Activated CD4-positive, CD25-positive, alpha-beta regulatory T cell treated with anti-CD3 and anti-CD28 coated beads, Interleukin-2, amount 50 U/mL, for 72 hours (primary cell): ENCODE results near the gene UHMK1.

Experiments used
- DNase-seq: peaks from one replicate; pipeline ENCODE4 v3.0.0; 2021

Gene UHMK1

GRCh38 chr1:162530988-162531319 is 33.3 kb downstream of the UHMK1 start:
- no peak for DNase-seq

- no peak for DNase-seq
These were observed 37.9 kb downstream of the UHMK1 start for GRCh38 chr1:162535501-162535900.

GRCh38 chr1:162536511-162536910 is 38.9 kb downstream of the UHMK1 start:
- no peak for DNase-seq

- DNase-seq = no peak
These were observed 39.6 kb downstream of the UHMK1 start for GRCh38 chr1:162537216-162537615.

- no peak for DNase-seq
These were observed 41.3 kb downstream of the UHMK1 start for GRCh38 chr1:162538815-162539431.

- DNase-seq = no peak
These were observed 44.1 kb downstream of the UHMK1 start for GRCh38 chr1:162541619-162542141.

- DNase-seq = no peak
These were observed 45.6 kb downstream of the UHMK1 start for GRCh38 chr1:162543228-162543627.

GRCh38 chr1:162548170-162548569 is 50.6 kb downstream of the UHMK1 start:
- no peak for DNase-seq

GRCh38 chr1:162549001-162549400 is 51.4 kb downstream of the UHMK1 start:
- no peak for DNase-seq

- DNase-seq = no peak
These were observed 53.3 kb downstream of the UHMK1 start for GRCh38 chr1:162550925-162551324.

- DNase-seq = no peak
These were observed 54.5 kb downstream of the UHMK1 start for GRCh38 chr1:162551969-162552683.

- DNase-seq = no peak
These were observed 55.1 kb downstream of the UHMK1 start for GRCh38 chr1:162552684-162553252.

GRCh38 chr1:162554258-162554657 is 56.6 kb downstream of the UHMK1 start:
- DNase-seq = no peak

- no peak for DNase-seq
These were observed 59.9 kb downstream of the UHMK1 start for GRCh38 chr1:162557536-162557935.

GRCh38 chr1:162560303-162561036 is 62.9 kb downstream of the UHMK1 start:
- DNase-seq = no peak

- DNase-seq = peak; percentile 98
These were observed 63.5 kb downstream of the UHMK1 start for GRCh38 chr1:162561037-162561615.

- no peak for DNase-seq
These were observed 64.2 kb downstream of the UHMK1 start, which contains the start of gene UAP1 for GRCh38 chr1:162561616-162562469. Gene UAP1 (plus strand): TSS chr1:162561722. CDS start chr1:162566069, 4,347 bp downstream.

GRCh38 chr1:162562470-162562828 is 64.8 kb downstream of the UHMK1 start:
- no peak for DNase-seq

- no peak for DNase-seq
These were observed 67.2 kb downstream of the UHMK1 start for GRCh38 chr1:162564762-162565218.

- no peak for DNase-seq
These were observed 67.8 kb downstream of the UHMK1 start for GRCh38 chr1:162565460-162565859.

- no peak for DNase-seq
These were observed 69.3 kb downstream of the UHMK1 start for GRCh38 chr1:162566870-162567269.

- DNase-seq = no peak
These were observed 71.2 kb downstream of the UHMK1 start for GRCh38 chr1:162568802-162569201.
